ENCODE results near the gene SYNGAP1. TPM values are rescaled to one million over a fixed set of nuclear protein-coding genes. Genes with fewer than 3 reads are reported as not detected.
A peak's percentile ranks its signal among the peaks of the same experiment; 100 is the strongest.

The SYNGAP1 gene
- total and polyA plus RNA-seq, 9 of the 15 experiments (the other 6 are each of a cell fraction or from before 2014, with no cell fraction given), result 0.01 to 22.8 (median 3.2) TPM

GRCh38 chr6:33410711-33411631 is 8.9 kb upstream of the SYNGAP1 start, which contains the start of gene PHF1 (continued):
- TF ChIP-seq BRF1 (IDR thresholded peaks at IDR 0.05; ENCODE audit: borderline replicate concordance, extremely low read depth, insufficient read length) (no peak), GATAD2A (IDR thresholded peaks at IDR 0.05) (peak; percentile 50; the same call in 1 of the 2 replicates), TEAD2 (tag; IDR thresholded peaks at IDR 0.05) (no peak), PCBP1 (IDR thresholded peaks at IDR 0.05; ENCODE audit: low read depth, low read length, poor library complexity, severe bottlenecking) (peak; percentile 98), MAZ (CRISPR knock-in tag; conservative IDR thresholded peaks at IDR 0.05 in 1 of 2, IDR thresholded peaks at IDR 0.05 in 1 of 2) (peak; percentile 87 to 95), ZNF76 (CRISPR knock-in tag; IDR thresholded peaks at IDR 0.05; ENCODE audit: borderline replicate concordance) (no peak), HDAC6 (IDR thresholded peaks at IDR 0.05; ENCODE audit: low read depth, low read length) (no peak), FOXA3 (CRISPR knock-in tag; conservative IDR thresholded peaks at IDR 0.05 in 1 of 2, IDR thresholded peaks at IDR 0.05 in 1 of 2) (no peak), ZNF561 (CRISPR knock-in tag; conservative IDR thresholded peaks at IDR 0.05) (no peak), NCOR1 (IDR thresholded peaks at IDR 0.05) (peak; percentile 25; the same call in 1 of the 2 replicates), RBFOX2 (IDR thresholded peaks at IDR 0.05; ENCODE audit: low read depth, low read length) (peak; percentile 58; the same call in 1 of the 2 replicates), RBBP5 (IDR thresholded peaks at IDR 0.05; ENCODE audit: borderline replicate concordance, insufficient read depth, low read length, poor library complexity, severe bottlenecking) (peak; percentile 15), CXXC5 (CRISPR knock-in tag; IDR thresholded peaks at IDR 0.05) (peak; percentile 45; the same call in 1 of the 2 replicates), NFRKB (IDR thresholded peaks at IDR 0.05; ENCODE audit: low read depth) (no peak)
- TF ChIP-seq, protein P1, sequence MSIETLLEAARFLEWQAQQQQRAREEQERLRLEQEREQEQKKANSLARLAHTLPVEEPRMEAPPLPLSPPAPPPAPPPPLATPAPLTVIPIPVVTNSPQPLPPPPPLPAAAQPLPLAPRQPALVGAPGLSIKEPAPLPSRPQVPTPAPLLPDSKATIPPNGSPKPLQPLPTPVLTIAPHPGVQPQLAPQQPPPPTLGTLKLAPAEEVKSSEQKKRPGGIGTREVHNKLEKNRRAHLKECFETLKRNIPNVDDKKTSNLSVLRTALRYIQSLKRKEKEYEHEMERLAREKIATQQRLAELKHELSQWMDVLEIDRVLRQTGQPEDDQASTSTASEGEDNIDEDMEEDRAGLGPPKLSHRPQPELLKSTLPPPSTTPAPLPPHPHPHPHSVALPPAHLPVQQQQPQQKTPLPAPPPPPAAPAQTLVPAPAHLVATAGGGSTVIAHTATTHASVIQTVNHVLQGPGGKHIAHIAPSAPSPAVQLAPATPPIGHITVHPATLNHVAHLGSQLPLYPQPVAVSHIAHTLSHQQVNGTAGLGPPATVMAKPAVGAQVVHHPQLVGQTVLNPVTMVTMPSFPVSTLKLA (conservative IDR thresholded peaks at IDR 0.05), result peak in 1 of 2 experiments; percentile 74; a peak in 2 of 4 replicates
- TF ChIP-seq, protein P2, sequence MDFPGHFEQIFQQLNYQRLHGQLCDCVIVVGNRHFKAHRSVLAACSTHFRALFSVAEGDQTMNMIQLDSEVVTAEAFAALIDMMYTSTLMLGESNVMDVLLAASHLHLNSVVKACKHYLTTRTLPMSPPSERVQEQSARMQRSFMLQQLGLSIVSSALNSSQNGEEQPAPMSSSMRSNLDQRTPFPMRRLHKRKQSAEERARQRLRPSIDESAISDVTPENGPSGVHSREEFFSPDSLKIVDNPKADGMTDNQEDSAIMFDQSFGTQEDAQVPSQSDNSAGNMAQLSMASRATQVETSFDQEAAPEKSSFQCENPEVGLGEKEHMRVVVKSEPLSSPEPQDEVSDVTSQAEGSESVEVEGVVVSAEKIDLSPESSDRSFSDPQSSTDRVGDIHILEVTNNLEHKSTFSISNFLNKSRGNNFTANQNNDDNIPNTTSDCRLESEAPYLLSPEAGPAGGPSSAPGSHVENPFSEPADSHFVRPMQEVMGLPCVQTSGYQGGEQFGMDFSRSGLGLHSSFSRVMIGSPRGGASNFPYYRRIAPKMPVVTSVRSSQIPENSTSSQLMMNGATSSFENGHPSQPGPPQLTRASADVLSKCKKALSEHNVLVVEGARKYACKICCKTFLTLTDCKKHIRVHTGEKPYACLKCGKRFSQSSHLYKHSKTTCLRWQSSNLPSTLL (IDR thresholded peaks at IDR 0.05), result no peak
- TF ChIP-seq, protein P3, sequence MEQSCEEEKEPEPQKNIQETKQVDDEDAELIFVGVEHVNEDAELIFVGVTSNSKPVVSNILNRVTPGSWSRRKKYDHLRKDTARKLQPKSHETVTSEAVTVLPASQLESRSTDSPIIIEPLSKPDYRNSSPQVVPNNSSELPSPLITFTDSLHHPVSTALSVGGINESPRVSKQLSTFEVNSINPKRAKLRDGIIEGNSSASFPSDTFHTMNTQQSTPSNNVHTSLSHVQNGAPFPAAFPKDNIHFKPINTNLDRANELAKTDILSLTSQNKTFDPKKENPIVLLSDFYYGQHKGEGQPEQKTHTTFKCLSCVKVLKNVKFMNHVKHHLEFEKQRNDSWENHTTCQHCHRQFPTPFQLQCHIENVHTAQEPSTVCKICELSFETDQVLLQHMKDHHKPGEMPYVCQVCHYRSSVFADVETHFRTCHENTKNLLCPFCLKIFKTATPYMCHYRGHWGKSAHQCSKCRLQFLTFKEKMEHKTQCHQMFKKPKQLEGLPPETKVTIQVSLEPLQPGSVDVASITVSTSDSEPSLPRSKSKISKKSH (CRISPR knock-in tag; IDR thresholded peaks at IDR 0.05), result no peak
- TF ChIP-seq, protein P4, sequence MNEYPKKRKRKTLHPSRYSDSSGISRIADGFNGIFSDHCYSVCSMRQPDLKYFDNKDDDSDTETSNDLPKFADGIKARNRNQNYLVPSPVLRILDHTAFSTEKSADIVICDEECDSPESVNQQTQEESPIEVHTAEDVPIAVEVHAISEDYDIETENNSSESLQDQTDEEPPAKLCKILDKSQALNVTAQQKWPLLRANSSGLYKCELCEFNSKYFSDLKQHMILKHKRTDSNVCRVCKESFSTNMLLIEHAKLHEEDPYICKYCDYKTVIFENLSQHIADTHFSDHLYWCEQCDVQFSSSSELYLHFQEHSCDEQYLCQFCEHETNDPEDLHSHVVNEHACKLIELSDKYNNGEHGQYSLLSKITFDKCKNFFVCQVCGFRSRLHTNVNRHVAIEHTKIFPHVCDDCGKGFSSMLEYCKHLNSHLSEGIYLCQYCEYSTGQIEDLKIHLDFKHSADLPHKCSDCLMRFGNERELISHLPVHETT (CRISPR knock-in tag; conservative IDR thresholded peaks at IDR 0.05 in 1 of 2, IDR thresholded peaks at IDR 0.05 in 1 of 2), result peak in 1 of 2 experiments; percentile 66; a peak in 2 of 4 replicates
